ENCODE measurements around the gene TYK2.

TYK2 gene

GRCh38 chr19:10380313-10381102 lies at the start of gene TYK2:
TYK2 (minus strand) TSS chr19:10380572; CDS start chr19:10378406, 2,166 bp downstream.
- peak within 1 kb of the TSS; percentile 90 for H3K4me3 ChIP-seq (ENCODE audit: low read depth, low read length)
- TF ChIP-seq CTCF (IDR thresholded peaks at IDR 0.05; ENCODE audit: borderline replicate concordance, insufficient read depth, low read depth, low read length), result no peak

GRCh38 chr19:10428996-10429381 lies 48.6 kb upstream of the TYK2 start:
- TF ChIP-seq CTCF (IDR thresholded peaks at IDR 0.05; ENCODE audit: borderline replicate concordance, insufficient read depth, low read depth, low read length), result no peak
- no peak overlapping the region for H3K4me3 ChIP-seq (ENCODE audit: low read depth, low read length)

GRCh38 chr19:10427169-10427568 lies 46.8 kb upstream of the TYK2 start:
- H3K4me3 ChIP-seq (ENCODE audit: low read depth, low read length), result no peak overlapping the region
- TF ChIP-seq CTCF (IDR thresholded peaks at IDR 0.05; ENCODE audit: borderline replicate concordance, insufficient read depth, low read depth, low read length), result no peak

GRCh38 chr19:10424011-10424637 lies 43.8 kb upstream of the TYK2 start:
- peak; percentile 92 for TF ChIP-seq CTCF (IDR thresholded peaks at IDR 0.05; ENCODE audit: borderline replicate concordance, insufficient read depth, low read depth, low read length)
- peak overlapping the region; percentile 56 for H3K4me3 ChIP-seq (ENCODE audit: low read depth, low read length)

GRCh38 chr19:10422846-10423245 lies 42.5 kb upstream of the TYK2 start:
- no peak for TF ChIP-seq CTCF (IDR thresholded peaks at IDR 0.05; ENCODE audit: borderline replicate concordance, insufficient read depth, low read depth, low read length)
- H3K4me3 ChIP-seq (ENCODE audit: low read depth, low read length), result no peak overlapping the region

- no peak for TF ChIP-seq CTCF (IDR thresholded peaks at IDR 0.05; ENCODE audit: borderline replicate concordance, insufficient read depth, low read depth, low read length)
- peak overlapping the region; percentile 83 for H3K4me3 ChIP-seq (ENCODE audit: low read depth, low read length)
Observed at GRCh38 chr19:10422046-10422461, 41.7 kb upstream of the TYK2 start.

Data from GM12875 (cell line).